BJ (cell line): ENCODE measurements around the gene PCDH15. TPM values are rescaled to one million over a fixed set of nuclear protein-coding genes. Genes with fewer than 3 reads are reported as not detected.

Experiments used
- CTCF ChIA-PET: fragments of 350-600 bp; formaldehyde crosslinking; extraction: SDS; loops from one replicate; lab custom pipeline; 2021; ENCODE audit warnings: antibody characterized with exemption, inconsistent platforms; lab: Yijun Ruan, JAX
- POLR2A ChIA-PET: fragments of 300-600 bp; sonication (Branson Sonifier 250); formaldehyde crosslinking; extraction: SDS; loops from one replicate; lab custom pipeline; 2021; ENCODE audit warnings: antibody characterized with exemption; lab: Charles Lee
- DNase-seq: peaks from one replicate; pipeline ENCODE4 v3.0.0-alpha.2; 2011; ENCODE audit warnings: low read depth
- H3K27me3 ChIP-seq: 2 replicates; pipeline ENCODE4 v1.6.0; 2011; ENCODE audit warnings: low read length; ENCODE audit not compliant: control insufficient read depth, insufficient read depth
- H3K36me3 ChIP-seq: 2 replicates; pipeline ENCODE4 v1.5.1; 2011; ENCODE audit warnings: low read length; ENCODE audit not compliant: control insufficient read depth, insufficient read depth
- H3K4me3 ChIP-seq: 2 replicates; pipeline ENCODE4 v1.5.1; 2011; ENCODE audit warnings: low read depth, mild to moderate bottlenecking, control low read depth, low read length
- CTCF ChIP-seq: IDR thresholded peaks from 2 replicates; pipeline ENCODE4 v1.5.1; 2011; ENCODE audit warnings: low read depth, mild to moderate bottlenecking, control low read depth, inconsistent platforms, low read length, moderate library complexity; ENCODE audit not compliant: insufficient read depth
- polyA plus RNA-seq: library from polyadenylated mRNA; depleted of rRNA; stranded (reverse); fragments of >200 nt; gene quantifications from 2 replicates; pipeline ENCODE4 v1.2.3, GENCODE V29; 2011

PCDH15 gene
- polyA plus RNA-seq, 1 experiment = not detected

- no peaks in the 10 kb centered on the region for H3K36me3 ChIP-seq
- ChIA-PET CTCF (interaction anchor here (0.6 kb wide), 1 partner anchor 1946 kb away, joined by 3 read pairs; no protein-coding TSS in a partner anchor), POLR2A (no interaction called here)
- TF ChIP-seq CTCF = no peak
- no peak overlapping the region for H3K4me3 ChIP-seq
- no peak for DNase-seq
- no peaks in the 10 kb centered on the region for H3K27me3 ChIP-seq
Observed at GRCh38 chr10:54120806-54121205, 680.2 kb downstream of the PCDH15 start.

DNA sequence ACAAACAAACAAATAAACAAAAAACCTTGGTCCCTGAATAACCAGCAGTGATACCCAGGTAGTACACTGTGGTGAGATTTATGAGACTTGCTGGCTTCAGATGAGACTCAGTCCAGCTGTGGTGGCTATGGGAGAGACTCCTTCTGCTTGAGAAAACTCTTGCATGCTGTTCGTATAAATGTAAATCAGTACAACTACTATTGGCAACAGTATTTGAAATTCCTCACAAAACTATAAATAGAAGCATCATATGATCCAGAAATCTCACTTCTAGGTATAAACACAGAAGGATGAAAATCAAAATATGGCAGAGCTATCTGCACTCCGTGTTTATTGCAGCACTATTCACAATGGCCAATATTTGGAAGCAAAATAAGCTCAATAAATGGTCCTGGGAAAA lies 692.1 kb downstream of the PCDH15 start:
- CTCF ChIA-PET = no interaction called here

GRCh38 chr10:54096892-54097291 lies 704.1 kb downstream of the PCDH15 start:
- POLR2A ChIA-PET = no interaction called here
- CTCF ChIA-PET = no interaction called here

More for the DNA sequence above, 692.1 kb downstream of the PCDH15 start:
- POLR2A ChIA-PET = no interaction called here
- Histone ChIP-seq H3K4me3 (no peak overlapping the region), H3K27me3 (no peaks in the 10 kb centered on the region), H3K36me3 (no peaks in the 10 kb centered on the region)
- no peak for DNase-seq
- no peak for TF ChIP-seq CTCF

DNA sequence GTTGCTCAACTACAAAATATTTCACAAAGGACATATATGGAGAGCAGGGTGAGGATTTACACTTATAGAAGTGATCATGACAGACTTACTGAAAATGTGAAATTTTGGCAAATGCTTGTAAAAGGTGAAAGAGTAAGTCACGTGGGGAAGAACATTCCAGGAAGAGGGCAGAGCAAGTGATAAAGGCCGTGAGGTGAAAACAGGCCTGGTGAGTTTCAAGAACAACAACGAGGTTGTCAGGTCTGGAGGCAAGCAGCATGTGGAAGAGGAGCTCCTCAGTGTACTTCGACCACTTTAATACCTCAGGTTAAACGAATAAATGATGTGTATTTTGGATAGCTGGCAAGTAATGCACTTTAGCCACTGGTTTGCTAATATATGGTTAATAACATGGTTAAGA lies 706.7 kb downstream of the PCDH15 start:
- no peak for TF ChIP-seq CTCF
- Histone ChIP-seq H3K27me3 (no peaks in the 10 kb centered on the region), H3K4me3 (no peak overlapping the region), H3K36me3 (no peaks in the 10 kb centered on the region)
- DNase-seq = no peak
- ChIA-PET CTCF (no interaction called here), POLR2A (no interaction called here)

More at GRCh38 chr10:54096892-54097291, 704.1 kb downstream of the PCDH15 start:
- TF ChIP-seq CTCF = no peak
- DNase-seq = no peak
- Histone ChIP-seq H3K4me3 (no peak overlapping the region), H3K27me3 (no peaks in the 10 kb centered on the region), H3K36me3 (no peaks in the 10 kb centered on the region)

GRCh38 chr10:54091237-54091636 lies 709.8 kb downstream of the PCDH15 start:
- ChIA-PET POLR2A (no interaction called here), CTCF (no interaction called here)
- TF ChIP-seq CTCF = no peak
- Histone ChIP-seq H3K4me3 (no peak overlapping the region), H3K36me3 (no peaks in the 10 kb centered on the region), H3K27me3 (no peaks in the 10 kb centered on the region)
- no peak for DNase-seq
